K562 (cell line): Measurements from ENCODE around the gene FAM174C. TPM values are rescaled to one million over a fixed set of nuclear protein-coding genes. Genes with fewer than 3 reads are reported as not detected.
"Not testable (repeated sequence)": the region's sequence is repeated elsewhere in the genome, so short reads cannot be mapped to it uniquely, and the experiment has no call there.

Experiments
- ATAC-seq: fragments of 200-7000 bp; cut with Tn5 transposase; 3 replicates; pipeline ENCODE4 v1.9.1; 2020; ENCODE audit warnings: moderate library complexity
- BruUV-seq: library from RNA; stranded (reverse); fragments of 400-500 nt; replicated peaks from 2 replicates; lab custom pipeline; 2021; lab: Mats Ljungman, UMichigan
- CTCF ChIA-PET: fragments of 300-600 bp; formaldehyde crosslinking; extraction: SDS; loops from one replicate; lab custom pipeline; 2021; ENCODE audit warnings: low intra/inter-chr PET ratio; lab: Yijun Ruan, JAX
- POLR2A ChIA-PET: fragments of 300-600, 350-650 bp; sonication (Branson Sonifier 250); formaldehyde crosslinking; extraction: SDS; loops from one replicate; lab custom pipeline; 2021; ENCODE audit warnings: antibody characterized with exemption, inconsistent platforms; lab: Yijun Ruan, JAX
- DNase-seq, 4 experiments: peaks; one replicate each; pipeline versions ENCODE4 v3.0.0 to v3.0.0-alpha.2; 2011 to 2018; ENCODE audit warnings: low spot score in 3 of 4, mixed read lengths in 3 of 4; ENCODE audit errors: extremely low read depth in 1 of 4
- FAIRE-seq: peaks from 2 replicates; lab custom pipeline; 2011; peaks lifted over from hg19 to GRCh38; lab: Jason Lieb, UNC
- H2AFZ ChIP-seq: 2 replicates; pipeline ENCODE4 v1.6.0; 2011; ENCODE audit warnings: low read depth, low read length, control low read depth, inconsistent platforms
- H3K27ac ChIP-seq: fragments of 200-600 bp; 3 replicates; pipeline ENCODE4 v1.8.0; 2011; ENCODE audit warnings: low read depth, mild to moderate bottlenecking, control low read depth, inconsistent platforms, low read length, moderate library complexity, mixed read lengths; ENCODE audit errors: extremely low read depth
- H3K27me3 ChIP-seq, 2 experiments: fragments of 300-600 bp in 1 of 2; 2 replicates in 1 of 2; 3 replicates in 1 of 2; pipeline versions ENCODE4 v1.6.0 to v1.8.0; 2011; ENCODE audit warnings: inconsistent platforms in 2 of 2, low read length in 2 of 2, mild to moderate bottlenecking in 1 of 2, mixed read lengths in 1 of 2, moderate library complexity in 1 of 2; ENCODE audit not compliant: control insufficient read depth in 2 of 2, insufficient read depth in 2 of 2
- H3K36me3 ChIP-seq: fragments of 300-600 bp; 3 replicates; pipeline ENCODE4 v1.8.0; 2011; ENCODE audit warnings: mild to moderate bottlenecking, low read length, inconsistent platforms; ENCODE audit not compliant: control insufficient read depth, insufficient read depth
- H3K4me1 ChIP-seq, 2 experiments: fragments of 200-600 bp in 1 of 2; replicated peaks in 1 of 2; 2 replicates in 1 of 2; 3 replicates in 1 of 2; pipeline versions ENCODE4 v1.5.1 to v1.8.0; 2011; ENCODE audit warnings: inconsistent platforms in 2 of 2, low read length in 2 of 2, mild to moderate bottlenecking in 1 of 2, mixed read lengths in 1 of 2, moderate library complexity in 1 of 2; ENCODE audit not compliant: control insufficient read depth in 2 of 2, insufficient read depth in 2 of 2
- H3K4me2 ChIP-seq: 2 replicates; pipeline ENCODE4 v1.6.1; 2011; ENCODE audit warnings: low read length, control low read depth, inconsistent platforms, mixed read lengths; ENCODE audit not compliant: insufficient read depth
- H3K4me3 ChIP-seq: fragments of 200-600 bp; sonication (generic), shearing (Covaris generic); 2 replicates; pipeline ENCODE4 v1.5.1; 2016; ENCODE audit warnings: control low read depth, inconsistent platforms
- H3K79me2 ChIP-seq: fragments of 200-600 bp; 3 replicates; pipeline ENCODE4 v1.8.0; 2011; ENCODE audit warnings: low read length, inconsistent platforms; ENCODE audit not compliant: control insufficient read depth, insufficient read depth
- H3K9ac ChIP-seq, 2 experiments: 2 replicates each; pipeline versions ENCODE4 v1.6.0 to v1.6.1; 2011; ENCODE audit warnings: low read depth in 2 of 2, low read length in 2 of 2, control low read depth in 1 of 2, inconsistent platforms in 1 of 2, mild to moderate bottlenecking in 1 of 2, mixed read lengths in 1 of 2; ENCODE audit not compliant: insufficient read depth in 1 of 2
- H3K9me1 ChIP-seq: one replicate; pipeline ENCODE4 v1.6.0; 2011; ENCODE audit warnings: inconsistent platforms, mild to moderate bottlenecking, low read length, moderate library complexity; ENCODE audit not compliant: control insufficient read depth, insufficient read depth
- H3K9me3 ChIP-seq: replicated peaks from 2 replicates; pipeline ENCODE4 v1.5.1; 2011; ENCODE audit warnings: low read depth, low read length, inconsistent platforms; ENCODE audit not compliant: control insufficient read depth, insufficient read depth
- H4K20me1 ChIP-seq: replicated peaks from 2 replicates; pipeline ENCODE4 v1.6.1; 2011; ENCODE audit warnings: low read length, inconsistent platforms, mixed read lengths; ENCODE audit not compliant: control insufficient read depth, insufficient read depth
- PCBP2 ChIP-seq: fragments of 200-400 bp; formaldehyde crosslinking; IDR thresholded peaks from 2 replicates; pipeline ENCODE4 v1.6.1; 2018; ENCODE audit warnings: low read length, low read depth, mild to moderate bottlenecking, moderate library complexity; ENCODE audit not compliant: poor library complexity, severe bottlenecking
- RFX5 ChIP-seq: IDR thresholded peaks from 2 replicates; pipeline ENCODE4 v1.6.1; 2011; ENCODE audit warnings: low read depth, mild to moderate bottlenecking, improper control_type of control experiment, low read length
- SMARCB1 ChIP-seq: IDR thresholded peaks from 2 replicates; pipeline ENCODE4 v1.6.1; 2011; ENCODE audit warnings: improper control_type of control experiment, low read depth; ENCODE audit not compliant: insufficient read length
- XRCC5 ChIP-seq: fragments of 200-400 bp; formaldehyde crosslinking; IDR thresholded peaks from 2 replicates; pipeline ENCODE4 v1.6.1; 2017; ENCODE audit warnings: low read depth, mild to moderate bottlenecking, low read length
- ZNF778 ChIP-seq: fragments of 450-650 bp; formaldehyde crosslinking; IDR thresholded peaks from 2 replicates; pipeline ENCODE4 v1.4.0; 2020; ENCODE audit warnings: mild to moderate bottlenecking, moderate library complexity
- WGBS: fragments of 100-300 bp; shearing (Covaris generic); methylation state at CpG from one replicate; pipeline ENCODE4 v1.1.6; 2016; ENCODE audit warnings: low coverage, mixed read lengths; ENCODE audit not compliant: insufficient coverage; ENCODE audit errors: missing lambda C conversion rate; 5-methylcytosine and 5-hydroxymethylcytosine counted together
- in situ Hi-C: fragments of 300-500 bp; cut with MboI; formaldehyde crosslinking; loops from 4 replicates; pipeline ENCODE4 v1.15.0; 2018; ENCODE audit warnings: inconsistent platforms, mixed read lengths
- intact Hi-C: fragments of 100-400 bp; cut with micrococcal nuclease; formaldehyde crosslinking; loops from 2 replicates; pipeline ENCODE4 v1.14.2; 2022
- polyA plus RNA-seq, 8 experiments: library from polyadenylated mRNA; depleted of rRNA in 4 of 8; stranded (reverse) in 5 of 8; unstranded in 3 of 8; fragments of >200 nt; fragmentation: Nextera tagmentation in 2 of 8; fragmentation: Illumina TruSeq in 1 of 8; extraction: Ambion mirVana in 2 of 8; extraction: Trizol in 1 of 8; gene quantifications; 2 replicates each; pipeline versions ENCODE4 v1.2.1 to v1.2.3, GENCODE V29; 2011 to 2014; ENCODE audit warnings: inconsistent platforms in 1 of 8, missing spikeins in 1 of 8
- total RNA-seq, 7 experiments: library from RNA; depleted of rRNA in 6 of 7; stranded (reverse); fragments of >200 nt in 6 of 7; fragmentation: Illumina TruSeq in 2 of 7; extraction: Trizol in 2 of 7; gene quantifications; 2 replicates each; pipeline versions ENCODE4 v1.2.1 to v1.2.3, GENCODE V29; 2011 to 2021; ENCODE audit warnings: low replicate concordance in 1 of 7
- TF ChIP-seq, protein P1 (sequence below): fragments of 250-450 bp; sonication (Bioruptor Pico); IDR thresholded peaks from 2 replicates; pipeline ENCODE4 v1.8.0; 2022; ENCODE audit warnings: inconsistent platforms
- TF ChIP-seq, protein P2 (sequence below): sonication (generic); formaldehyde crosslinking; IDR thresholded peaks from 2 replicates; pipeline ENCODE4 v1.9.0; 2022; ENCODE audit warnings: mild to moderate bottlenecking, missing genetic modification reagents

The FAM174C gene
- total and polyA plus RNA-seq, 9 of the 15 experiments (the other 6 are each of a cell fraction or from before 2014, with no cell fraction given), result 0.66 to 89.6 (median 20.3) TPM

DNA sequence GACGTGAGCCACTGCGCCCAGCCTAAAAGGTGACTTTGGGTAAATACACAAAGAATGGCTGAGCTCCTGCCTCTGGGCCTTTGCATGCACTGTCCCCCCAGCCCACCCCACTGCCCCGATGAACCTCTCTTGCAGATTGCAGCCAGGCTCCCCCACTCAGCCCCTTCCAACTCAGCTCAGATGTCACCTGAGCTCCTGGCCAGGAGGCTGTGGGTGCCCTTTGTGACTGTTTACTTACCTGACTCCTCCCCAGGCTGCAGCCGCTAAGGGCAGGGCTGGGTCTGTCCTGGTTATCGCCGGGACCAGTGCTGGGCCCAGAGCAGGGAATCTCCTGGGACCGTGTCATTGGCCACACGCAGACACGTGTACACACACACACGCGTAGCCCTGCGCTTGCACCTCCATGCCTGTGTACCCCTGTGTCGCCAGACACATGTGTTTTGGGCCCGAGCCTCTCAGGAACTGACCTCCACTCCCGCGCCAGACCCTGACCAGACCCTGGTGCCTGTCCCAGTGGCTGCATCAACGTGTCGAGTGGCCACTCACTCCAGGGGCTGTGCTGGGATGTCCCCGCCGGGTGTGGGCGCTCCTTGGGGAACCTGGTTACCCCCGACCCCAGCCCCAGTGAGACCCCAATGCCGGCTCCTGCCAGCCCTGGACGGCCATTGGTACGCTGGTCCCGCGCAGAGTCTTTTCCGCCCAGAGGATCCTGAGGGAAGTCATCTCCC, 29.0 kb downstream of the FAM174C start (continued):
- TF ChIP-seq ZNF778 (CRISPR knock-in tag), result no peak
- TF ChIP-seq, protein P1, sequence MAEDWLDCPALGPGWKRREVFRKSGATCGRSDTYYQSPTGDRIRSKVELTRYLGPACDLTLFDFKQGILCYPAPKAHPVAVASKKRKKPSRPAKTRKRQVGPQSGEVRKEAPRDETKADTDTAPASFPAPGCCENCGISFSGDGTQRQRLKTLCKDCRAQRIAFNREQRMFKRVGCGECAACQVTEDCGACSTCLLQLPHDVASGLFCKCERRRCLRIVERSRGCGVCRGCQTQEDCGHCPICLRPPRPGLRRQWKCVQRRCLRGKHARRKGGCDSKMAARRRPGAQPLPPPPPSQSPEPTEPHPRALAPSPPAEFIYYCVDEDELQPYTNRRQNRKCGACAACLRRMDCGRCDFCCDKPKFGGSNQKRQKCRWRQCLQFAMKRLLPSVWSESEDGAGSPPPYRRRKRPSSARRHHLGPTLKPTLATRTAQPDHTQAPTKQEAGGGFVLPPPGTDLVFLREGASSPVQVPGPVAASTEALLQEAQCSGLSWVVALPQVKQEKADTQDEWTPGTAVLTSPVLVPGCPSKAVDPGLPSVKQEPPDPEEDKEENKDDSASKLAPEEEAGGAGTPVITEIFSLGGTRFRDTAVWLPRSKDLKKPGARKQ (CRISPR knock-in tag), result no peak
- TF ChIP-seq SMARCB1, result no peak
- TF ChIP-seq, protein P2, sequence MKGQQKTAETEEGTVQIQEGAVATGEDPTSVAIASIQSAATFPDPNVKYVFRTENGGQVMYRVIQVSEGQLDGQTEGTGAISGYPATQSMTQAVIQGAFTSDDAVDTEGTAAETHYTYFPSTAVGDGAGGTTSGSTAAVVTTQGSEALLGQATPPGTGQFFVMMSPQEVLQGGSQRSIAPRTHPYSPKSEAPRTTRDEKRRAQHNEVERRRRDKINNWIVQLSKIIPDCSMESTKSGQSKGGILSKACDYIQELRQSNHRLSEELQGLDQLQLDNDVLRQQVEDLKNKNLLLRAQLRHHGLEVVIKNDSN, result peak; percentile 42; the same call in 1 of the 2 replicates
- no peak for TF ChIP-seq PCBP2
- no peak for TF ChIP-seq XRCC5
- TF ChIP-seq RFX5, result no peak

DNA sequence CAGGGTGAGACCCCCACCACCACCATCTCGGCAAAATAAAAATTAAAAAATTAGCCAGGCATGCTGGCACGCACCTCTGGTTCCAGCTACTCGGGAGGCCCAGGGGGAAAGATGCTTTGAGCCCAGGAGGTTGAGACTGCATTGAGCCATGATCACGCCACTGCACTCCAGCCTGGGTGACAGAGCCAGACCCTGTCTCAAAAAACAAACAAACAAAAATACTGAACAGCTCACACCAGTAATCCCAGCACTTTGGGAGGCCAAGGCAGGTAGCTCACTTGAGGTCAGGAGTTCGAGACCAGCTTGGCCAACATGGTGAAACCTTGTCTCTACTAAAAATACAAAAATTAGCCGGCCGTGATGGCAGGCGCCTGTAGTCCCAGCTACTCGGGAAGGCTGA, 30.0 kb downstream of the FAM174C start:
- H3K36me3 ChIP-seq, CTCF ChIA-PET, FAIRE-seq, in situ Hi-C loops, H3K27ac ChIP-seq, H3K4me3 ChIP-seq, DNase-seq, H2AFZ ChIP-seq, H3K9me3 ChIP-seq, ATAC-seq, POLR2A ChIA-PET, H3K4me2 ChIP-seq, H3K27me3 ChIP-seq, BruUV-seq, H3K9me1 ChIP-seq, intact Hi-C loops, H4K20me1 ChIP-seq: not testable (repeated sequence)
- Histone ChIP-seq H3K79me2 (peaks cover 16% of the 10 kb centered on the region; the same call in 2 of the 3 replicates), H3K4me1 (peaks cover 6 to 53% of the 10 kb centered on the region in 2 experiments), H3K9ac (peak overlapping the region in 1 of 2 experiments; percentile 13; a peak in 1 of 4 replicates)
- 60% methylated on average over 8 of the region's 9 CpGs for WGBS
